ENCODE measurements around the gene OBSCN.
A peak's percentile ranks its signal among the peaks of the same experiment; 100 is the strongest.

Gene OBSCN

DNA sequence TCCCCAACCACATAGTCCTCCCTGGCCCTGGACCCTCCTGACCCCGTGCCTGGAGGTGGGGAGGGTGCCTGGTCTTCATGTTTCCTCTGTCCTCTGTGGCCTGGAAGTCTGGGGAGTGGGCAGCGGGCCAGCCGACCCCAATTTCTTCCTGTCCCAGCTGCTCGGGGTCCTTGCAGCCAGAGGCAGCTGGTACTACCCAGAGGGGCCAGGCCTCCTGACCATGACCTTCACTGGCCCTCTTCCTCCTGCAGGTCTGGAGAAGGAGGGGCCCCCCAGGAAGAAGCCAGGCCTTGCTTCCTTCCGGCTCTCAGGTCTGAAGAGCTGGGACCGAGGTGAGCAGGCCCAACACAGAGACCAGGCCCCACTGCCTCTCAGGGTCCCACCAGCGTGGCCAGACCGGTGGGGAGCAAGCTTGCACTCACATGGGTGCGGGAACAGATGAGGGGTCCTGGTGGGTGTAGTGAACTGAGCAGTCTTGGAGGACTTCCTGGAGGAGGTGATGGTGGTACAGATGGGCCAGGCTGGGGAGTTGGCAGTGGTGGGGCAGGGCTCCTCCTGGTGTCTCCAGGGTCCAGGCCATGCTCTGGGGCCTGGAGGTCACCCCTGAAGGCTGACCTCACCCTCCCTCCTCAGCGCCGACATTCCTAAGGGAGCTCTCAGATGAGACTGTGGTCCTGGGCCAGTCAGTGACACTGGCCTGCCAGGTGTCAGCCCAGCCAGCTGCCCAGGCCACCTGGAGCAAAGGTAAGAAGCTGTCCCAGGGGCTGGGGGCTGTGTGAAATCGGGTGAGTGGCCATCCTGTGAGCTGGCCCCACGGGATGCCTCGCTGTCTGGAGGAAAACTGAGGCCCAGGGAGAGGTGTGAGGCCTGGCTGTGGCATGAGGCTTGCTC is 166.1 kb downstream of the OBSCN start:
- TF ChIP-seq CTCF (conservative IDR thresholded peaks at IDR 0.05) (no peak), ZFX (IDR thresholded peaks at IDR 0.05) (no peak)
- peak overlapping the region; percentile 14; the same call in 1 of the 2 replicates for H3K27ac ChIP-seq

DNA sequence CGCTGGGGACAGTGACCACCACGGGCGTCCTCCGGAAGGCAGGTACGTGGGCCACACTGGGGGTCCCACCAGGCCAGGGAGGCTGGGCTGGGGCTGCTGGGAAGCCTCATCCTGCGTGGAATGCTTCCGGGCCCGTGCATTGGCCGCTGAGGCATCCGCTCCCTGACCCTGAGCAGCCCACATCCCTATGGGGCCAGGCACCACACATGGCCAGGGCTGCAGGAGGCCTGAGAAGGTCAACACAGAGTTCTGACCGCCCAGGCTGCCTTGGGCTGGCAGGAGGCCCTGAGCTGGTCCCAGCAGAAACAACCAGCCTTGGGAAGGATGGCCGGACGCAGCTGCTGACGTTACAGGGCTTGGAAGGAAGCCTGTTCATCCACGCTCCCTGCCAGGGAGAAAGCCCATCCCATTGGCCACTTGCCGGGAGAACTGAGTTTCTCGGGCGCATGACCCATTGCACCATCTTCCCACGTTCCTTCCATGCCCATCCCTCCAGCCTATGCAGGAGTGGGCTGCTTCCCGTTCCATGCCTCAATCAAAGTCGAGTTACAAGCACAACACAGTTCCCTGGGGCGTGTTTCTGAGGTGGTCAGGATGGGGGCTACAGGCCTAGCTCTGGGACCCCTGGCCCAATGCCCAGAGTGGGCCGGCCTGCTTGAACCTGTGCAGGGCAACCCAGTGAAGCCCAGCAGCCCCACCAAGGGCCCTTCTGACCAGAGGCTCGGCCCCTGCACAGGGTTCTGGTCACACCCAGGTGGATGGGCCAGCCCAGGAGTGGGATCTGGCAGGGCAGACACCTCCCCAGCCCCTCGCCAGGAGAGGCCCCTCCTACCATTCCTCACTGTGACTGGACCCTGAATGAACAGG is 167.1 kb downstream of the OBSCN start:
- TF ChIP-seq ZFX (IDR thresholded peaks at IDR 0.05) (no peak), CTCF (conservative IDR thresholded peaks at IDR 0.05) (no peak)
- peak overlapping the region; percentile 14; the same call in 1 of the 2 replicates for H3K27ac ChIP-seq

GRCh38 chr1:228375578-228376261 is 167.9 kb downstream of the OBSCN start:
- peak overlapping the region; percentile 1; the same call in 1 of the 2 replicates for H3K27ac ChIP-seq
- TF ChIP-seq ZFX (IDR thresholded peaks at IDR 0.05) (no peak), CTCF (conservative IDR thresholded peaks at IDR 0.05) (no peak)

- no peak overlapping the region for H3K27ac ChIP-seq
- no peak for TF ChIP-seq ZFX (IDR thresholded peaks at IDR 0.05)
- no peak for TF ChIP-seq CTCF (conservative IDR thresholded peaks at IDR 0.05)
These were observed 168.4 kb downstream of the OBSCN start for GRCh38 chr1:228376262-228376628.

- TF ChIP-seq CTCF (conservative IDR thresholded peaks at IDR 0.05) (no peak), ZFX (IDR thresholded peaks at IDR 0.05) (no peak)
- no peak overlapping the region for H3K27ac ChIP-seq
These were observed 169.1 kb downstream of the OBSCN start for GRCh38 chr1:228376651-228377631.

DNA sequence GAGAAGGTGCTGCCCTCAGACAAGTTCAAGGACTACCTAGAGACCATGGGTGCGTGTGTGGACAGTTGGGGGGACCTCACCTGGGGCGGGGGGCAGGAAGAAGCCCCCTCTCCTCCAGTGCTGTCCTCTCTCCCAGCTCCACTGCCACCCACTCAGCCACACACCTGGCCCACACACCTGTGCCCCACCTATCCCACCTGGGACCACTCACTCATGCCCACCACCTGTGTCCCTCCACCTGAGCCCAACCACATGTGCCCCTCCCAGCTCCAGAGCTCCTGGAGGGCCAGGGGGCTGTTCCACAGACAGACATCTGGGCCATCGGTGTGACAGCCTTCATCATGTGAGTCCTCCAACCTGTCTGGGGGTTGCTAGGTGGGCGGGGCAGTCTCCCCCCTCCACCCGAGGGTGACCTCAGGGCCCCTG is 169.8 kb downstream of the OBSCN start:
- TF ChIP-seq CTCF (conservative IDR thresholded peaks at IDR 0.05) (no peak), ZFX (IDR thresholded peaks at IDR 0.05) (no peak)
- no peak overlapping the region for H3K27ac ChIP-seq

Measured in C4-2B (cell line).